HCT116 (cell line): Measurements from ENCODE around the gene DUSP18. TPM values are rescaled to one million over a fixed set of nuclear protein-coding genes. Genes with fewer than 3 reads are reported as not detected.

ENCODE experiments used
- ATAC-seq: fragments of 200-7000 bp; cut with Tn5 transposase; 2 replicates; pipeline ENCODE4 v1.9.1; 2020; ENCODE audit warnings: mild to moderate bottlenecking, moderate library complexity
- BruUV-seq: library from RNA; stranded (reverse); fragments of 400-500 nt; replicated peaks from 2 replicates; lab custom pipeline; 2021; lab: Mats Ljungman, UMichigan
- CTCF ChIA-PET: fragments of 300-600 bp; sonication (Branson Sonifier 250); formaldehyde crosslinking; loops from one replicate; lab custom pipeline; 2021; ENCODE audit warnings: antibody characterized with exemption; lab: Charles Lee
- POLR2A ChIA-PET: fragments of 300-600, 350-600 bp; sonication (Branson Sonifier 250); formaldehyde crosslinking; loops from one replicate; lab custom pipeline; 2021; ENCODE audit warnings: antibody characterized with exemption; lab: Charles Lee
- RAD21 ChIA-PET, 2 experiments: fragments of 300-600 bp; sonication (Branson Sonifier 250); formaldehyde crosslinking; loops; one replicate each; lab custom pipeline; 2023; ENCODE audit warnings: low total read pairs in 2 of 2; ENCODE audit not compliant: uncharacterized antibody in 2 of 2, unreplicated experiment in 2 of 2, low non-redundant PET in 1 of 2; lab: Charles Lee
- DNase-seq: peaks from one replicate; pipeline ENCODE4 v3.0.0-alpha.2; 2010; ENCODE audit warnings: low read depth, low spot score
- H2AFZ ChIP-seq: fragments of 200-600 bp; shearing (Covaris generic), sonication (generic); 2 replicates; pipeline ENCODE4 v1.6.1; 2017; ENCODE audit warnings: low read depth, mixed run types, mixed read lengths, antibody characterized with exemption, low read length; ENCODE audit not compliant: poor library complexity, severe bottlenecking
- H3K27ac ChIP-seq: 2 replicates; pipeline ENCODE4 v1.5.1; 2012; ENCODE audit warnings: low read depth, low read length
- H3K27me3 ChIP-seq: fragments of 200-600 bp; sonication (generic); 2 replicates; pipeline ENCODE4 v1.6.1; 2016; ENCODE audit warnings: mixed run types, low read length, mixed read lengths; ENCODE audit not compliant: insufficient read depth
- H3K36me3 ChIP-seq, 2 experiments: fragments of 200-500 bp in 1 of 2; fragments of 200-600 bp in 1 of 2; sonication (Bioruptor generic) in 1 of 2; sonication (generic) in 1 of 2; 2 replicates each; pipeline versions ENCODE4 v1.5.1 to v1.6.1; 2014 to 2016; ENCODE audit warnings: low read length in 2 of 2, inconsistent platforms in 1 of 2, mixed read lengths in 1 of 2, mixed run types in 1 of 2; ENCODE audit not compliant: insufficient read depth in 2 of 2, control insufficient read depth in 1 of 2
- H3K4me1 ChIP-seq, 2 experiments: fragments of 200-600 bp in 1 of 2; sonication (generic) in 1 of 2; 2 replicates each; pipeline versions ENCODE4 v1.5.1 to v1.6.1; 2012 to 2017; ENCODE audit warnings: low read length in 2 of 2, inconsistent platforms in 1 of 2, mild to moderate bottlenecking in 1 of 2, mixed read lengths in 1 of 2, mixed run types in 1 of 2, moderate library complexity in 1 of 2; ENCODE audit not compliant: insufficient read depth in 2 of 2, control insufficient read depth in 1 of 2
- H3K4me2 ChIP-seq: fragments of 200-600 bp; sonication (generic); 2 replicates; pipeline ENCODE4 v1.6.1; 2017; ENCODE audit warnings: mixed run types, low read length, mixed read lengths
- H3K4me3 ChIP-seq, 2 experiments: fragments of 200-600 bp in 1 of 2; sonication (generic) in 1 of 2; replicated peaks in 1 of 2; 2 replicates each; pipeline ENCODE4 v1.5.1; 2011 to 2016; ENCODE audit warnings: low read length in 2 of 2, control low read depth in 1 of 2, low read depth in 1 of 2, mild to moderate bottlenecking in 1 of 2, mixed read lengths in 1 of 2, mixed run types in 1 of 2
- H3K79me2 ChIP-seq: fragments of 200-600 bp; sonication (generic); 2 replicates; pipeline ENCODE4 v1.6.1; 2017; ENCODE audit warnings: mild to moderate bottlenecking, mixed run types, low read length, moderate library complexity, mixed read lengths; ENCODE audit not compliant: insufficient read depth
- H3K9ac ChIP-seq: fragments of 200-600 bp; sonication (generic); 2 replicates; pipeline ENCODE4 v1.6.1; 2016; ENCODE audit warnings: low read length, mixed read lengths
- H3K9me2 ChIP-seq: fragments of 200-600 bp; sonication (generic), shearing (Covaris generic); 2 replicates; pipeline ENCODE4 v1.6.1; 2017; ENCODE audit warnings: mixed run types, mild to moderate bottlenecking, moderate library complexity; ENCODE audit not compliant: insufficient read depth
- H3K9me3 ChIP-seq, 2 experiments: fragments of 200-500 bp in 1 of 2; fragments of 200-600 bp in 1 of 2; sonication (Bioruptor generic) in 1 of 2; sonication (generic) in 1 of 2; 2 replicates each; pipeline ENCODE4 v1.6.1; 2014 to 2017; ENCODE audit warnings: low read length in 2 of 2, mixed read lengths in 2 of 2, inconsistent platforms in 1 of 2, low read depth in 1 of 2, mild to moderate bottlenecking in 1 of 2, mixed run types in 1 of 2, moderate library complexity in 1 of 2; ENCODE audit not compliant: control insufficient read depth in 1 of 2, insufficient read depth in 1 of 2
- H4K20me1 ChIP-seq: fragments of 200-600 bp; sonication (generic), shearing (Covaris generic); 2 replicates; pipeline ENCODE4 v1.6.1; 2017; ENCODE audit warnings: mixed run types, mild to moderate bottlenecking, moderate library complexity; ENCODE audit not compliant: insufficient read depth
- EGR1 ChIP-seq: IDR thresholded peaks from 2 replicates; pipeline ENCODE4 v1.6.1; 2012; ENCODE audit warnings: low read depth
- EZH2phosphoT487 ChIP-seq: fragments of 200-600 bp; IDR thresholded peaks from 2 replicates; pipeline ENCODE4 v1.6.1; 2018; ENCODE audit warnings: antibody characterized with exemption, borderline replicate concordance
- JUND ChIP-seq: IDR thresholded peaks from 2 replicates; pipeline ENCODE4 v1.6.1; 2012
- POLR2A ChIP-seq: IDR thresholded peaks from 2 replicates; pipeline ENCODE4 v1.7.0; 2011; ENCODE audit warnings: borderline replicate concordance; ENCODE audit not compliant: insufficient read depth, insufficient read length; ENCODE audit errors: extremely low read depth
- POLR2AphosphoS5 ChIP-seq: IDR thresholded peaks from 2 replicates; pipeline ENCODE4 v1.6.1; 2011; ENCODE audit warnings: mild to moderate bottlenecking, low read depth, low read length, moderate library complexity
- RAD21 ChIP-seq: IDR thresholded peaks from 2 replicates; pipeline ENCODE4 v1.6.1; 2012; ENCODE audit warnings: low read depth, mild to moderate bottlenecking
- SIN3A ChIP-seq: IDR thresholded peaks from 2 replicates; pipeline ENCODE4 v1.6.1; 2012; ENCODE audit warnings: low read depth
- SP1 ChIP-seq: IDR thresholded peaks from 2 replicates; pipeline ENCODE4 v1.6.1; 2012; ENCODE audit warnings: low read depth
- ZNF274 ChIP-seq: fragments of 200-500 bp; sonication (Bioruptor generic); IDR thresholded peaks from 2 replicates; pipeline ENCODE4 v1.6.1; 2014; ENCODE audit warnings: mild to moderate bottlenecking, low read depth, low read length, inconsistent platforms
- intact Hi-C: fragments of 100-400 bp; cut with micrococcal nuclease; formaldehyde crosslinking; loops from 2 replicates; pipeline ENCODE4 v1.10.0; 2022
- total RNA-seq: library from RNA; stranded (reverse); gene quantifications from one replicate; pipeline ENCODE4 v1.2.1, GENCODE V29; 2021; ENCODE audit not compliant: unreplicated experiment
- TF ChIP-seq, protein P1 (sequence below): IDR thresholded peaks from 2 replicates; pipeline ENCODE4 v1.6.1; 2011; ENCODE audit warnings: mild to moderate bottlenecking, low read length, moderate library complexity; ENCODE audit not compliant: insufficient replicate concordance; ENCODE audit errors: extremely low read depth
- TF ChIP-seq, protein P2 (sequence below), 3 experiments: fragments of 200-600 bp in 1 of 3; sonication (generic) in 1 of 3; IDR thresholded peaks in 2 of 3; conservative IDR thresholded peaks in 1 of 3; 2 replicates each; pipeline ENCODE4 v1.5.1; 2012 to 2017; ENCODE audit warnings: low read depth in 2 of 3, low read length in 2 of 3, antibody characterized with exemption in 1 of 3, borderline replicate concordance in 1 of 3, control low read depth in 1 of 3, mild to moderate bottlenecking in 1 of 3, mixed read lengths in 1 of 3, mixed run types in 1 of 3, moderate library complexity in 1 of 3; ENCODE audit not compliant: insufficient read depth in 1 of 3
- TF ChIP-seq, protein P3 (sequence below): IDR thresholded peaks from 2 replicates; pipeline ENCODE4 v1.6.1; 2012; ENCODE audit warnings: low read depth

Gene DUSP18
- total RNA-seq, 1 experiment from 2014 or later = 9.7 TPM

DNA sequence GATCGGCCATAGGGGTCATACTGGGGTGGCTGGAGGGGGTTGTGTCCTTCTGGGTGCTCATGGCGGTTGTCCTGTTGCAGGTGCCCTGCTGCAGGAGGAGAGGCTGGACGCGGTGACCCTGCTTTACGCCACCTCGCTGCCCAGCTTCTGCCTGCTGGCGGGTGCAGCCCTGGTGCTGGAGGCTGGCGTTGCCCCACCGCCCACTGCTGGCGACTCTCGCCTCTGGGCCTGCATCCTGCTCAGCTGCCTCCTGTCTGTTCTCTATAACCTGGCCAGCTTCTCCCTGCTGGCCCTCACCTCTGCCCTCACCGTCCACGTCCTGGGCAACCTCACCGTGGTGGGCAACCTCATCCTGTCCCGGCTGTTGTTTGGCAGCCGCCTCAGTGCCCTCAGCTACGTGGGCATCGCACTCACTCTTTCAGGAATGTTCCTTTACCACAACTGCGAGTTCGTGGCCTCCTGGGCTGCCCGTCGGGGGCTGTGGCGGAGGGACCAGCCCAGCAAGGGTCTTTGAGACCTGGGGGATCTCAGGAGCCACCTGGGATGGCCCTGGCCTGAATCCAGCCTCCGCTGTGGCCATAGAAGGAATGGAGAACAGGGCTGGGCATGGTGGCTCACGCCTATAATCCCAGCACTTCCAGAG is 21.0 kb downstream of the DUSP18 start (continued):
- TF ChIP-seq SIN3A (no peak), EGR1 (no peak)
- TF ChIP-seq, protein P1, sequence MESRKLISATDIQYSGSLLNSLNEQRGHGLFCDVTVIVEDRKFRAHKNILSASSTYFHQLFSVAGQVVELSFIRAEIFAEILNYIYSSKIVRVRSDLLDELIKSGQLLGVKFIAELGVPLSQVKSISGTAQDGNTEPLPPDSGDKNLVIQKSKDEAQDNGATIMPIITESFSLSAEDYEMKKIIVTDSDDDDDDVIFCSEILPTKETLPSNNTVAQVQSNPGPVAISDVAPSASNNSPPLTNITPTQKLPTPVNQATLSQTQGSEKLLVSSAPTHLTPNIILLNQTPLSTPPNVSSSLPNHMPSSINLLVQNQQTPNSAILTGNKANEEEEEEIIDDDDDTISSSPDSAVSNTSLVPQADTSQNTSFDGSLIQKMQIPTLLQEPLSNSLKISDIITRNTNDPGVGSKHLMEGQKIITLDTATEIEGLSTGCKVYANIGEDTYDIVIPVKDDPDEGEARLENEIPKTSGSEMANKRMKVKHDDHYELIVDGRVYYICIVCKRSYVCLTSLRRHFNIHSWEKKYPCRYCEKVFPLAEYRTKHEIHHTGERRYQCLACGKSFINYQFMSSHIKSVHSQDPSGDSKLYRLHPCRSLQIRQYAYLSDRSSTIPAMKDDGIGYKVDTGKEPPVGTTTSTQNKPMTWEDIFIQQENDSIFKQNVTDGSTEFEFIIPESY = no peak

DNA sequence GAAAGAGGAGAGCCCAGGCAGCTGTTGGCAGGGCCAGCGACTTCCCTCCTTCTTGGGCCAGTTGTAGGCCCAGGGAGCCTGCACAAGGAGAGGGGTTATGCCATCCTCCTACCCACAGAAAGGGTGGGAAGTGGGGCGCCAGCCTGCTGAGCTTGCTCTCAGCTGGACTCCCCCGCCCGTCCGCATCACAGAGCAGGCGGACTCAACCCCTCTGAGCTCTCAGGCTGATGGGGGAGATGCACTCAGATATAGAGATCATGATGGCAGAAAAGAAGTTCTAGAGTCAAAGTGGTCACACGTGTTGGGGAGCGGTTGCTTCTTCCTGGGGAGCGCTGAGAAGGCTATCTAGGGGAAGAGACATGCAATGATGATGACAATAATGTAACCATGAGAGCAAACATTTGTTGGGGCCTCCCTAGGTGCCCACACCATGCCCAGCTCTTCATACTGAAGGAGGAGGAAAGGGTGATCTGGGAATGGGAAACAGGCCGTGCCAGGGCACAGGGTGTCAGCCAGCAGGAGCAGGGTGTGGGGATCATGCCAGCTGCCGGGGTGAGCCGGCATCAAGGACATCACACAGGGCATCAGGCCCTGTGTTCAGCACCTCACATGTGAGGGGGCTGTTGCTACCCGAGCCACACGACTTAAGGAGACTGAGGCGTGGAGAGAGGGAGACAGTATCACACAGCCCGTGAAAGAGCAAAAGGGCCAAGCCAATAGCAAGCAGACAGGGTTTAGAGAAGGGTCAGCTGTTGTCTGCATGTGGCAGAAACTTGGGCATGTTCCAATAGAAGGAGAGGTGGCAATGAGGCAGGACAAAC is 24.4 kb downstream of the DUSP18 start:
- H4K20me1 ChIP-seq = no peaks in the 10 kb centered on the region
- CTCF ChIA-PET = interaction anchor here (1.0 to 1.7 kb wide), 2 partner anchors 8 to 9 kb away, joined by 3 to 6 read pairs; partner anchors contain the start of gene SLC35E4
- POLR2A ChIA-PET = no interaction called here
- TF ChIP-seq POLR2AphosphoS5 (no peak), SP1 (no peak), RAD21 (no peak), ZNF274 (no peak), JUND (no peak), SIN3A (no peak), EZH2phosphoT487 (no peak), POLR2A (no peak)
- TF ChIP-seq, protein P2, sequence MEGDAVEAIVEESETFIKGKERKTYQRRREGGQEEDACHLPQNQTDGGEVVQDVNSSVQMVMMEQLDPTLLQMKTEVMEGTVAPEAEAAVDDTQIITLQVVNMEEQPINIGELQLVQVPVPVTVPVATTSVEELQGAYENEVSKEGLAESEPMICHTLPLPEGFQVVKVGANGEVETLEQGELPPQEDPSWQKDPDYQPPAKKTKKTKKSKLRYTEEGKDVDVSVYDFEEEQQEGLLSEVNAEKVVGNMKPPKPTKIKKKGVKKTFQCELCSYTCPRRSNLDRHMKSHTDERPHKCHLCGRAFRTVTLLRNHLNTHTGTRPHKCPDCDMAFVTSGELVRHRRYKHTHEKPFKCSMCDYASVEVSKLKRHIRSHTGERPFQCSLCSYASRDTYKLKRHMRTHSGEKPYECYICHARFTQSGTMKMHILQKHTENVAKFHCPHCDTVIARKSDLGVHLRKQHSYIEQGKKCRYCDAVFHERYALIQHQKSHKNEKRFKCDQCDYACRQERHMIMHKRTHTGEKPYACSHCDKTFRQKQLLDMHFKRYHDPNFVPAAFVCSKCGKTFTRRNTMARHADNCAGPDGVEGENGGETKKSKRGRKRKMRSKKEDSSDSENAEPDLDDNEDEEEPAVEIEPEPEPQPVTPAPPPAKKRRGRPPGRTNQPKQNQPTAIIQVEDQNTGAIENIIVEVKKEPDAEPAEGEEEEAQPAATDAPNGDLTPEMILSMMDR (IDR thresholded peaks at IDR 0.05 in 2 of 3, conservative IDR thresholded peaks at IDR 0.05 in 1 of 3; ENCODE audit: borderline replicate concordance in 1 of 3, insufficient read depth in 1 of 3, low read depth in 2 of 3, low read length in 2 of 3) = no peak
- TF ChIP-seq, protein P3, sequence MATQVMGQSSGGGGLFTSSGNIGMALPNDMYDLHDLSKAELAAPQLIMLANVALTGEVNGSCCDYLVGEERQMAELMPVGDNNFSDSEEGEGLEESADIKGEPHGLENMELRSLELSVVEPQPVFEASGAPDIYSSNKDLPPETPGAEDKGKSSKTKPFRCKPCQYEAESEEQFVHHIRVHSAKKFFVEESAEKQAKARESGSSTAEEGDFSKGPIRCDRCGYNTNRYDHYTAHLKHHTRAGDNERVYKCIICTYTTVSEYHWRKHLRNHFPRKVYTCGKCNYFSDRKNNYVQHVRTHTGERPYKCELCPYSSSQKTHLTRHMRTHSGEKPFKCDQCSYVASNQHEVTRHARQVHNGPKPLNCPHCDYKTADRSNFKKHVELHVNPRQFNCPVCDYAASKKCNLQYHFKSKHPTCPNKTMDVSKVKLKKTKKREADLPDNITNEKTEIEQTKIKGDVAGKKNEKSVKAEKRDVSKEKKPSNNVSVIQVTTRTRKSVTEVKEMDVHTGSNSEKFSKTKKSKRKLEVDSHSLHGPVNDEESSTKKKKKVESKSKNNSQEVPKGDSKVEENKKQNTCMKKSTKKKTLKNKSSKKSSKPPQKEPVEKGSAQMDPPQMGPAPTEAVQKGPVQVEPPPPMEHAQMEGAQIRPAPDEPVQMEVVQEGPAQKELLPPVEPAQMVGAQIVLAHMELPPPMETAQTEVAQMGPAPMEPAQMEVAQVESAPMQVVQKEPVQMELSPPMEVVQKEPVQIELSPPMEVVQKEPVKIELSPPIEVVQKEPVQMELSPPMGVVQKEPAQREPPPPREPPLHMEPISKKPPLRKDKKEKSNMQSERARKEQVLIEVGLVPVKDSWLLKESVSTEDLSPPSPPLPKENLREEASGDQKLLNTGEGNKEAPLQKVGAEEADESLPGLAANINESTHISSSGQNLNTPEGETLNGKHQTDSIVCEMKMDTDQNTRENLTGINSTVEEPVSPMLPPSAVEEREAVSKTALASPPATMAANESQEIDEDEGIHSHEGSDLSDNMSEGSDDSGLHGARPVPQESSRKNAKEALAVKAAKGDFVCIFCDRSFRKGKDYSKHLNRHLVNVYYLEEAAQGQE = no peak
- TF ChIP-seq, protein P1 = no peak

More for the DNA sequence above, 24.4 kb downstream of the DUSP18 start:
- no peak overlapping the region for H3K27ac ChIP-seq
- H3K9me2 ChIP-seq = no peaks in the 10 kb centered on the region
- H3K9me3 ChIP-seq = no peaks in the 10 kb centered on the region
- intact Hi-C loops = no loop called here
- H3K9ac ChIP-seq = no peak overlapping the region
- no peaks in the 10 kb centered on the region for H3K36me3 ChIP-seq
- H3K27me3 ChIP-seq = no peaks in the 10 kb centered on the region
- H3K79me2 ChIP-seq = no peaks in the 10 kb centered on the region; the same call in 1 of the 2 replicates
- no peak for ATAC-seq
- H3K4me1 ChIP-seq = peaks cover 0 to 6% of the 10 kb centered on the region in 2 experiments; a peak in 1 of 4 replicates
- H3K4me3 ChIP-seq = no peak overlapping the region
- RAD21 ChIA-PET = no interaction called here
- no TSS peak for BruUV-seq
- no peak overlapping the region for H3K4me2 ChIP-seq
- no peak overlapping the region for H2AFZ ChIP-seq
- DNase-seq = no peak
